ENCODE results near the gene UBE2Q2.
A peak's percentile ranks its signal among the peaks of the same experiment; 100 is the strongest.
"Not testable (repeated sequence)": the region's sequence is repeated elsewhere in the genome, so short reads cannot be mapped to it uniquely, and the experiment has no call there.

Gene UBE2Q2

GRCh38 chr15:75827691-75828090 lies 15.6 kb upstream of the UBE2Q2 start:
- DNase-seq = no peak

DNA sequence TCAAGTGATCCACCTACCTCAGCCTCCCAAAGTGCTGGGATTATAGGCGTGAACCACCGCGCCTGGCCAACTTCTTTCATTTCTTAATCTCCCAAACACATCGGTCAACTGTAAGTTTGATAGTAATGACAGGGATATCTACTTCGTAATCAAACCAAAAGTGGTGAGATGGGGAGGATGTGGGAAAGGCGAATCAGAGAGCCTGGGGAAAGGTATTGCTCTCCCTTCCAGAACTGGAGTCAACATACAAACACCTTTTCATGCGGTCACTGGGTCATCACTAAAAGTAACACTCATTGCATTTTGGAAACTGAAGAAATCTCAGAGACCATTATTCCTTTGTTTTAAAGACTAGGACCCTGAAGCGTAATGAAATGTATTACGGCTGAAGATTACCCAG lies 14.8 kb upstream of the UBE2Q2 start:
- no peak for DNase-seq

DNA sequence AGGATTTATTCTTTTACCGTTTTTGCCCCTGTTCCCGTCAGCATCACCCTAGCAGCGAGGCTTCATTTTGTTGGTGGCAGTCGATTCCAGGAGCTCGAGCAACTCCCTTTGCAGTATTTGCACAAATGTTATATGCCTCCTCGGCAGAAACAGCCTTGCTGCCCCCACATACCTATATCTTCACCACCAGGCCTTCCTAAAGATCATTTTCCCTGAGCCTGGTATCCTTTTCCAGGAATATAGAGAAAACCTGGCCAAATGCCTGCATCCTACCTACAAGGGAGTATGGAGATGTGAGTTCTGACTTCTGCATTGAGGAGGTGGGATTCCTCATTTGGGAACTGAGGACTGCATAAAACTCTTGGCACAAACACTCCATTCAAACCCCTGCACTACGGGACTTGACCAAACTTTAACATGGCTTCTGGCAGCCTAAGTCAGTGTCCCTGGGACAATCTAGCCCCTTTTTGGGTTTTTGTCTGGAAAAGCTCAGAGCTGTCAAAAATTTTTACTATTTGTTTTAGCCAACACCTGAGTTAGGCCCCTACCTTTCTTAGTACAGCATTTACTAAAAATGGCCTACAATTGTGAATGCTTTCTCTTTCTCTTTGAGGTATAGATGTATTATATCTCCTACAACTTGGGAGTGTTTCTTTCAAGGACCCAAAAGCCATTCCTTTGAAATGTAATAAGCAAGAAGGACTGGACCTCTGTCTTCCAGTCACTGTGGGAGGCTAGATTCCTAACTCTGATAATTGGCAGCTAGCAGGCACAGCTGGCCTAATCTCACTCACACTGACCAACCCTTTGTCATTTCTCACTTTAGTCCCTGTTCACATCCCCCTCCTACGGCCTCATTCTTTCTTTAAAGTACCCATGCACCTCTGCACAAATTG lies 12.1 kb upstream of the UBE2Q2 start:
- no peak for DNase-seq

GRCh38 chr15:75831806-75832102 lies 11.5 kb upstream of the UBE2Q2 start:
- DNase-seq = no peak

- no peak for DNase-seq
These were observed 11.1 kb upstream of the UBE2Q2 start for GRCh38 chr15:75832114-75832513.

GRCh38 chr15:75834021-75834420 lies 9.2 kb upstream of the UBE2Q2 start:
- DNase-seq = no peak

GRCh38 chr15:75835990-75836958 lies 7.0 kb upstream of the UBE2Q2 start:
- no peak for DNase-seq

GRCh38 chr15:75836959-75837334 lies 6.3 kb upstream of the UBE2Q2 start:
- DNase-seq = no peak

DNA sequence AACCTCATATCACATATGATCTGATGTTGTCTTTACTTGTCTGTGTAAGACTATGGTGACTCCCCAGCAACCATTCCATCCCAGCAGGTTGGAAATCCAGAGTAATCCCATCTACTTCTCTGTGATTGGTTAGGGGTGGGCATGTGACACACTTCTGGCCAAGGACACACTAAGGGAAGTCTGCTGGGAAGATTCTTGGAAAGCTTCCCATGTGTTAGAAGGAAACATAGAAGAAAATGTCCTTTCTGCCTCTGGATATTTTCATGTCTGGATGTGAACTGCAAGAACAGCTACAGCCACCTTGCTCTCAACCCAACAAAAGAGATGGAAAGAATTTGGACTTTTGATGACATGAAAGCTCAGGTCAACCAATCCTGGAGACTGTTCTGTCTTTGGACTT lies 2.6 kb upstream of the UBE2Q2 start:
- no peak for DNase-seq

DNA sequence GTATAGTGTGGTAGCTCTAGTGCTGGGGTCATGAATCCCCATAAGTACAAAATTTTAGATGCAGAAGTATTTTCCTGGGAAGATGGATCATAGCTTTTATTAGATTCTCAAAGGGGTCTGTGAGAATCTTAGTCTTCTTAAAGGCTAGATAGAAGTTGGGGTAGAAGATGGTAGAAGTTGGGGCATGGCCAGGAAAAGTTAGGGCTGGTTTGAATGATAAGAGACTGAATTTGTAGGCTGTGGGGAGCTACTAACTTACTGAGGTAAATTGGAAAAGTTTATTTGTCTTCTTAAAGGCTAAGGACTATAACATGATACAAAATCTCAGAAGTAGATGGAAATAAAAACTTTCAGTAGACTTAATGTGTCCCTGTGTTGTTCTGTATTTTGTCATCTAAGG lies 1.6 kb upstream of the UBE2Q2 start:
- DNase-seq = no peak

GRCh38 chr15:75843678-75844581 lies 683 bp downstream of the UBE2Q2 start:
- peak; percentile 39 for DNase-seq

DNA sequence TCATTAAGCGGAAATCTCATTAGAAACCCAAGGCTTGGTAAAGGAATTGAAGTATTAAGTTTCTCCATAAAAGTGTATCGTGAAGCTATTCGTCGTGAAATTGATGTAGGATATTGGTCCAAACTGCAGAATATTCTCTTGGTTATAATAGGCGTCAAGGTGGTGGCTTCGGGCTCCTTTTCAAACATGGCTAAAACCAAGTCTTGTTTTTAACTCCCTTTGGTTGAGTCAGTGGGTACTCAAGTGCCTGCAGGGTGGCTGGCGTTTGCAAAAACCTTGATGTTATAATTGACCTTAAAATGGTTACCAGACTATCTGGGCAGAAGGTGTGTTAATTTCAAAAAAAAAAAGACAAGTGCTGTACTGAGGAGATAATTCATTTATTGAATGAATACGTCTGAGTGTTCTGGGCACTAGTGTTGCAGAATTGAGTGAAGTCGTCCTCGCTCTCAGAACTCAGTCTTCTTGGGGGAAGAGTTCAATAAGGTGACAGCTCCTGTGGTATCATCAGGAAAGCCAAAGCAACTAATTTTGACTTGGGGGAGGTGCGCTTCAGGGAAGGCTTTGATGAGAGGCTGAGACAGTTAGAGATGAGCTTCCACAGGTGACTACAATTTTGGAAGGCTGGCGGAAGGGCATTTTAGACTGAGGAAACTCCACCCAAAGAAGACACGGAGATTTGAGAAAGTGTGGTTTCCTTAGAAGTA lies 1.5 kb downstream of the UBE2Q2 start:
- no peak for DNase-seq

DNA sequence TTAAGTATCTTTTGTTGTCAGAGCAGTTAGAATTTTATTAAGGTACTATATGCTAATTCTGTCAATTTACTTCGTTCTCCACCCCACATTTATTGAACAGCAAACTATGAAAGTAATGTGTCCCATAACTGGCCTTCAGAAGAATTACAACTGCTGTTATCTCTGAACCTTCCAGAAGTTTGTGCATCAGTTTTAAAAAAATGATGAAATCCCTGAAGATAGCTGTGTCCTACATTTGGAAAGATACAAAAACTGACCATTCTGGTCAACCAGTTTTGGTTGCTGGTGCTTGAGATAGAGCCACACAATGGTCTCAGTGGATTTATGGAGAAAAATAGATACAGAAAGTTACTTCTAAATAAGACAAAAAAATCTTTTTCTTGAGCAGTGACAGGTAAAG lies 5.9 kb downstream of the UBE2Q2 start:
- DNase-seq = no peak

DNA sequence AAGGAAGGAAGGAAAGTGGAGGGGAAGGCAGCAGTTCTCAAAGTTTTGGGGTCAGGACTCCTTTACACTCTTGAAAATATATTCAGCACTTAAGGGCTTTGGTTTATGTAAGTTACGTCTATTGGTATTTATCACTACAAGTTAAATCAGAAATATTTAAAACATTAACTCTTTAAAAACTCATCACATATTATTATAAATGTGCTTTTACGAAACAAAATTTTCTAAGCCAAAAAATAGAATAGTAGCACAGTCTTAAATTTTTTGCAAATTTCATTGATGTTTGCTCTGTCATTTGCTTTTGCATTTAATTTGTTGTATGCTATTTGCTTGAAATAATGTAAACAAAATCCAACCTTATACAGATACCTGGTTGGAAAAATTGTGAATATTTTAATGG lies 7.5 kb downstream of the UBE2Q2 start:
- no peak for DNase-seq

DNA sequence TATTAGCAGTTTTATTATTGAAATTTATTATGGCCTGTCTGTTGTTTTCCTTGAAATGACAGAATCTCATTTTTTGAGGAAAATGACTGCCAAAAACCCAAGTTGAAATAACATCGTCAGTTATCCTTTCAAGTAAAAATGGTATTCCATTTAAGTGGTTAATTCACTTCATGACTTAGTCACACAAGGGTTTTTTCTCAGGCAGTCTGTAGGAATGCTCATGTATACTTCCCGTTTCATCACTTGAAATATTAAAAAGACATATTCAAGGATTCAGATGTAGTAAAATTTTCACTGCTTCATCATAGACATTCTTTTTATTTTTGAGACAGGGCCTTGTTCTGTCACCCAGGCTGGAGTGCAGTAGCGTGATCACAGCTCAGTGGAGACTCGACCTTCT lies 8.3 kb downstream of the UBE2Q2 start:
- not testable (repeated sequence) for DNase-seq

DNA sequence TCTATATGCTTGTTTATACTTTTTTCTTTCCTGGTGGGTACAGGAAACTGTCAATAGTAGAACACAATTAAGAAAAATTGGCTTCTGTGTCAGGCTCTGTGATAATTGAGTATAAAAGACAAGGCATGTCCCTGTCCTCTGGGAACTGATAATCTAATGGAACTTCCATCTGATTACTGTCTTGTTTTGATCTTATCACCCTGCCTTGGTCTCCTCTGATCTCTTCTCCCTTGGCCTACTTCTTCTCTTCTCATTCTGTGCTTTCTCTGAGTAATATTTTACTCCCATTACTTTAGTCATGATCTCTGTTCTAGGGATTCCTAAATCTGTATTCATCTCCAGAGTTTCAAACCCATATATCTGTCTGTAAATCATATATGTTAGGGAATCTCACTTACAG lies 14.6 kb downstream of the UBE2Q2 start:
- no peak for DNase-seq

GRCh38 chr15:75861750-75862402 lies 18.6 kb downstream of the UBE2Q2 start:
- no peak for DNase-seq

DNA sequence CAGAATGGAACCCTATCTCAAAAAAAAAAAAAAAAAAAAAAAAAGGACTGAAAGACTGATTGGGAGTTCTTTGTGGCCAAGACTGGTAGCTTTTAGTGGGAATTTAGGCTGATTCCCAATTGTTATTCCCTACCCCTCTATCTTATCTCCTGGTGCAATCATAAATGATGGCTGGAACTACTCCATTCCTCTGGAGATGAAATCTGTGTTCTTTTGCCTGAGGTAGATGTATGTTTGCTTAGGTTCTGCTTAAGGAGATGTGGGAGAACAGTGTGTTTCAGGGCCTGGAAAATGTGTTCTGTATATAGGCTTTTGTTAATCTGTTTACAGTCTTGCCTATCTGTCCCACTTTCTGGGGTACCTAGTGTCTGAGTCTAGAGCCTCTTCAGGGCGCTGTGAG lies 19.5 kb downstream of the UBE2Q2 start:
- DNase-seq = no peak

GRCh38 chr15:75864213-75865059 lies 21.2 kb downstream of the UBE2Q2 start:
- DNase-seq = no peak

GRCh38 chr15:75866045-75866444 lies 22.8 kb downstream of the UBE2Q2 start:
- DNase-seq = not testable (repeated sequence)

DNA sequence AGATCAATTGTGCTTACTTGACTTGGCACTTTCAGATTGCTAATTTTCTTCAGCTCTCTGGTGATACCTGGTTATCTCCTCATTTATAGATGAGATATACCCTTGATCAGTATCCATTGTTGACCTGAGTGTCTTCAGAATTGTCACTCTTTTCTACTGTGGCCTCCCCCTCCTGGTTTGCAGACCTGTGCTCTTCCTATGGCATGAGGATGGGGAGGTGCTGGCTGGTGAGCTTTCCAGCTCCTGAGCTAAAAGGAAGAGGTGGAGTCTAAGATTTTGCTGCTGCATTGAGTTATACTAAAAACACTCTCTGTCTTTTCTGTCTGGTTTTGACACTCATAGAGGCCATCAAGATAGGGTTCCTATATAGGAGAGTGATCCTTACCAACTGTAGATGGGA lies 23.7 kb downstream of the UBE2Q2 start:
- DNase-seq = no peak
